IPS-20b (cell line): ENCODE measurements around the gene ACOXL.

Source experiments
- H3K27ac ChIP-seq: one replicate; pipeline ENCODE4 v1.5.1; 2013; ENCODE audit warnings: low read length
- H3K27me3 ChIP-seq: 2 replicates; pipeline ENCODE4 v1.6.1; 2013; ENCODE audit warnings: mild to moderate bottlenecking, low read length, inconsistent platforms; ENCODE audit not compliant: insufficient read depth
- H3K36me3 ChIP-seq: 2 replicates; pipeline ENCODE4 v1.6.1; 2013; ENCODE audit warnings: low read depth, mild to moderate bottlenecking, inconsistent platforms, low read length, moderate library complexity; ENCODE audit not compliant: insufficient read depth
- H3K4me1 ChIP-seq: 2 replicates; pipeline ENCODE4 v1.6.1; 2013; ENCODE audit warnings: mild to moderate bottlenecking, control low read depth, inconsistent platforms, low read length, moderate library complexity; ENCODE audit not compliant: insufficient read depth
- H3K4me3 ChIP-seq: 2 replicates; pipeline ENCODE4 v1.5.1; 2013; ENCODE audit warnings: mild to moderate bottlenecking, low read length, inconsistent platforms
- H3K9ac ChIP-seq: 2 replicates; pipeline ENCODE4 v1.6.1; 2013; ENCODE audit warnings: low read depth, mild to moderate bottlenecking, inconsistent platforms, low read length, moderate library complexity
- H3K9me3 ChIP-seq: 2 replicates; pipeline ENCODE4 v1.6.1; 2013; ENCODE audit warnings: mild to moderate bottlenecking, low read depth, low read length, inconsistent platforms; ENCODE audit not compliant: insufficient read depth

The ACOXL gene

GRCh38 chr2:111165084-111165483 is 432.7 kb downstream of the ACOXL start:
- H3K36me3 ChIP-seq, result peaks cover 49% of the 10 kb centered on the region
- H3K27ac ChIP-seq, result no peak overlapping the region
- H3K9ac ChIP-seq, result no peak overlapping the region

DNA sequence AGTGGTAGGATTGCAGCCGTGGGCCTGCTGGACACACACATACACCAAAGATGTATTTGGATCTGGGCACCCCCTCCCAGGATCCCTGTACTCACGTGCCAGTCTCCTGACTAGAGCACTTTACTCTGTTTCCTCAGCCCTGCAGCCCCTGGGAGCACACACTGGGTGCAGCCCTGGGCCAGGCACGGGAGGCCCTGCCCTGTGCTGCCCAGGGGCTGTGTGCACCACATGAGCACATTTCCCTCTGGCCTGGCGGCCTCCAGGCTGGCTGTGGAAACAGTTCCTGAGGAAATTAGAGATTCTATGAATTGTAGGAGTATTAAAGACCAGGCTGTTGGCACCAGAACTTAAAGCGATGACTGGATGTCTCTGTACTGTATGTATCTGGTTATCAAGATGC is 433.7 kb downstream of the ACOXL start:
- Histone ChIP-seq H3K4me1 (peaks cover 20% of the 10 kb centered on the region), H3K9me3 (no peaks in the 10 kb centered on the region), H3K27me3 (no peaks in the 10 kb centered on the region), H3K9ac (no peak overlapping the region), H3K4me3 (no peak overlapping the region), H3K36me3 (peaks cover 39% of the 10 kb centered on the region), H3K27ac (no peak overlapping the region)

More at GRCh38 chr2:111165084-111165483, 432.7 kb downstream of the ACOXL start:
- no peak overlapping the region for H3K4me3 ChIP-seq
- H3K27me3 ChIP-seq, result no peaks in the 10 kb centered on the region
- H3K9me3 ChIP-seq, result no peaks in the 10 kb centered on the region
- peaks cover 19% of the 10 kb centered on the region for H3K4me1 ChIP-seq

DNA sequence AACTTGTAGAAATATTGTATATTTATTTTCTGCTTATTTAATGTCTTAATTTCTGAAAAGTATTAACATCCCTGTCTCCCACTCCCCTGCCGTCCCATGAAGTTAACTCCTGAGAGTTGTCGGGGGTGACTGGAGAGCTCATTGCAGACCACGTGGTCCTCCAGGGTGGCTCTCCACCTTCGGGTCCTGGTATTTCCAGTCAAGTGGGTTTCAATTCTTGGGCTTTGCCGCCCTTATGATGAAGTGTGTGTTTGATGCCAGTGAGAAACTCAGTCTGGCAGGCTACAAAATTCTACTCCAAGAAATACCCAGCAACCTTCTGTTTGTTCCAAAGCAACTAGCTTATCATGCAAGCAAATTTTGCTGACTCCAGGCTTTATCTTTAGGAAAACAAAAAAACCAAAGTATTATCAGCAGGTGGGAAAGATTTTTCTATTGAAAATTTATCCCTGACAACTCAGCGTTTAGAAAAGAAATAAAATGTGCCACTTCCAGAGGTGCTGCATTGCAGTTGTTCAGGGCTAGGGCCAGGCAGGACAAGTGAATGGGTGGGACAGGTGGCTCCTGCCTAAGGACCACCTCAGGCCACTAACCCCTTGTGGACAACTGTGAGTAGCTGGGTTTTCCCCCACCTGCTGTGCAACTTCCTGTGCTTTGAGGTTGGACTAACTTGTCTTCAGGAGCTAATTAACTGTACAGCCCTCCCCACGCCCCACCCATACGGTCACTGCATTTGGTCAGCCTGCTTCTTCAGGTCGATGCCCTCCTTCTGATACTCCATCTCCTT is 434.9 kb downstream of the ACOXL start:
- Histone ChIP-seq H3K27ac (no peak overlapping the region), H3K27me3 (no peaks in the 10 kb centered on the region), H3K9ac (no peak overlapping the region), H3K4me3 (no peak overlapping the region), H3K4me1 (peaks cover 23% of the 10 kb centered on the region), H3K36me3 (peaks cover 28% of the 10 kb centered on the region), H3K9me3 (no peaks in the 10 kb centered on the region)

GRCh38 chr2:111167863-111168162 is 435.4 kb downstream of the ACOXL start:
- H3K27me3 ChIP-seq, result no peaks in the 10 kb centered on the region
- H3K27ac ChIP-seq, result no peak overlapping the region
- H3K9me3 ChIP-seq, result no peaks in the 10 kb centered on the region
- no peak overlapping the region for H3K9ac ChIP-seq
- peaks cover 23% of the 10 kb centered on the region for H3K36me3 ChIP-seq
- peaks cover 20% of the 10 kb centered on the region for H3K4me1 ChIP-seq
- no peak overlapping the region for H3K4me3 ChIP-seq
